HG02571 (cell line): ENCODE data around the gene CACNA1E.

Experiments
- ATAC-seq: cut with Tn5 transposase; IDR thresholded peaks from one replicate; pipeline ENCODE4 v1.9.1; 2021; ENCODE audit warnings: mild to moderate bottlenecking, moderate library complexity; ENCODE audit not compliant: unreplicated experiment

The CACNA1E gene

GRCh38 chr1:181748013-181748412 is 264.7 kb downstream of the CACNA1E start:
- no peak for ATAC-seq

- no peak for ATAC-seq
These were observed 270.8 kb downstream of the CACNA1E start for GRCh38 chr1:181754103-181754502.

GRCh38 chr1:181759481-181759880 is 276.2 kb downstream of the CACNA1E start:
- ATAC-seq = no peak

- ATAC-seq = no peak
These were observed 280.4 kb downstream of the CACNA1E start for GRCh38 chr1:181763736-181764135.

- ATAC-seq = no peak
These were observed 282.2 kb downstream of the CACNA1E start for GRCh38 chr1:181765451-181766026.

- ATAC-seq = no peak
These were observed 283.8 kb downstream of the CACNA1E start for GRCh38 chr1:181767001-181767708.

- ATAC-seq = peak; percentile 70
These were observed 285.1 kb downstream of the CACNA1E start for GRCh38 chr1:181768211-181768929.

- no peak for ATAC-seq
These were observed 285.6 kb downstream of the CACNA1E start for GRCh38 chr1:181768930-181769280.

- ATAC-seq = no peak
These were observed 286.5 kb downstream of the CACNA1E start for GRCh38 chr1:181769846-181770245.

- no peak for ATAC-seq
These were observed 289.4 kb downstream of the CACNA1E start for GRCh38 chr1:181772714-181773113.

GRCh38 chr1:181776044-181776443 is 292.7 kb downstream of the CACNA1E start:
- no peak for ATAC-seq

GRCh38 chr1:181777286-181777685 is 294.0 kb downstream of the CACNA1E start:
- no peak for ATAC-seq

- no peak for ATAC-seq
These were observed 294.5 kb downstream of the CACNA1E start for GRCh38 chr1:181777812-181778211.

- ATAC-seq = no peak
These were observed 295.4 kb downstream of the CACNA1E start for GRCh38 chr1:181778640-181779260.

- ATAC-seq = no peak
These were observed 296.0 kb downstream of the CACNA1E start for GRCh38 chr1:181779343-181779742.

GRCh38 chr1:181783208-181783607 is 299.9 kb downstream of the CACNA1E start:
- ATAC-seq = no peak

GRCh38 chr1:181784039-181784683 is 300.8 kb downstream of the CACNA1E start:
- ATAC-seq = no peak

GRCh38 chr1:181789395-181789794 is 306.1 kb downstream of the CACNA1E start:
- no peak for ATAC-seq

GRCh38 chr1:181791721-181792120 is 308.4 kb downstream of the CACNA1E start:
- ATAC-seq = no peak

GRCh38 chr1:181793831-181794230 is 310.5 kb downstream of the CACNA1E start:
- no peak for ATAC-seq

- ATAC-seq = no peak
These were observed 311.0 kb downstream of the CACNA1E start for GRCh38 chr1:181794332-181794731.
